Loucy (cell line): ENCODE results near the gene AKAP13.

Experiments
- H2AFZ ChIP-seq: fragments of 200-600 bp; sonication (generic); 2 replicates; pipeline ENCODE4 v1.6.0; 2016; ENCODE audit warnings: antibody characterized with exemption, mild to moderate bottlenecking, low read length, moderate library complexity
- H3F3A ChIP-seq: fragments of 200-600 bp; 2 replicates; pipeline ENCODE4 v1.6.0; 2016; ENCODE audit warnings: antibody characterized with exemption, low read depth, mild to moderate bottlenecking
- H3K27me3 ChIP-seq: fragments of 200-600 bp; sonication (generic); 2 replicates; pipeline ENCODE4 v1.6.1; 2014; ENCODE audit warnings: low read length, mild to moderate bottlenecking; ENCODE audit not compliant: insufficient read depth, poor library complexity, severe bottlenecking
- H3K36me3 ChIP-seq: fragments of 200-600 bp; sonication (generic); 2 replicates; pipeline ENCODE4 v1.6.1; 2016; ENCODE audit warnings: low read length; ENCODE audit not compliant: insufficient read depth
- H3K4me1 ChIP-seq: fragments of 200-600 bp; sonication (generic); 2 replicates; pipeline ENCODE4 v1.5.1; 2014; ENCODE audit warnings: low read length, mild to moderate bottlenecking; ENCODE audit not compliant: insufficient read depth, poor library complexity, severe bottlenecking
- H3K4me2 ChIP-seq: fragments of 200-600 bp; sonication (generic); 2 replicates; pipeline ENCODE4 v1.6.0; 2014; ENCODE audit warnings: antibody characterized with exemption, low read length, low read depth, mild to moderate bottlenecking; ENCODE audit not compliant: poor library complexity, severe bottlenecking
- H3K4me3 ChIP-seq: fragments of 200-600 bp; sonication (generic); 2 replicates; pipeline ENCODE4 v1.5.1; 2014; ENCODE audit warnings: low read length, mild to moderate bottlenecking, mixed read lengths; ENCODE audit not compliant: poor library complexity, severe bottlenecking
- H3K79me2 ChIP-seq: fragments of 200-600 bp; sonication (generic); 2 replicates; pipeline ENCODE4 v1.6.1; 2014; ENCODE audit warnings: low read length; ENCODE audit not compliant: insufficient read depth
- H3K9ac ChIP-seq: fragments of 200-600 bp; sonication (generic); 2 replicates; pipeline ENCODE4 v1.6.0; 2014; ENCODE audit warnings: mild to moderate bottlenecking, low read depth, low read length, moderate library complexity; ENCODE audit not compliant: poor library complexity, severe bottlenecking
- H3K9me2 ChIP-seq: fragments of 200-600 bp; sonication (generic); replicated peaks from 2 replicates; pipeline ENCODE4 v1.6.1; 2016; ENCODE audit warnings: low read depth, low read length, mixed read lengths
- H3K9me3 ChIP-seq: fragments of 200-600 bp; sonication (generic); 2 replicates; pipeline ENCODE4 v1.6.1; 2014; ENCODE audit warnings: mild to moderate bottlenecking, antibody characterized with exemption, low read length, low read depth; ENCODE audit not compliant: insufficient read depth
- H4K20me1 ChIP-seq: fragments of 200-600 bp; sonication (generic); 2 replicates; pipeline ENCODE4 v1.6.0; 2014; ENCODE audit warnings: antibody characterized with exemption, low read length, mild to moderate bottlenecking; ENCODE audit not compliant: insufficient read depth, poor library complexity, severe bottlenecking
- EZH2phosphoT487 ChIP-seq: fragments of 200-600 bp; IDR thresholded peaks from 2 replicates; pipeline ENCODE4 v1.6.1; 2018; ENCODE audit warnings: antibody characterized with exemption, mild to moderate bottlenecking, moderate library complexity, borderline replicate concordance
- TF ChIP-seq, protein P1 (sequence below): fragments of 200-600 bp; sonication (generic); conservative IDR thresholded peaks from 2 replicates; pipeline ENCODE4 v1.5.1; 2014; ENCODE audit warnings: mild to moderate bottlenecking, antibody characterized with exemption, low read length

Gene AKAP13

DNA sequence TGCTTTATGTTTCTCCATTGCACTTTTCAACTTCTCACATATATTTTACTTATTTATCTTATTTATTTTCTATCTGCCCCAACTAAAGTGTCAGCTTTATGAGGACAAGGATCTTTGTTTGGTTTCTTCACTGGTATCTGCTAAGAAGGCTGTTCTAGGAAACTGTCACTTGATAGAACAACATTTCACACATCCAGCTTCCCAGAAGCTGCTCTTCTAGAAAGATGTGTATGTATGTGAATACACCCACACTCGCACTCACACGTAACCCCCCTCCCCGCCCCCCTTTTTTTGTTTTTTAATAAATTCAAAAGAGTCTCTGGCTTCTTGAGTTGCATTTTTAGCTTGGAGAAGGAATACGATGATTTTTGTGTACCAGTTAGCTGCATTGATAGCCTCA is 143.1 kb downstream of the AKAP13 start:
- no peaks in the 10 kb centered on the region for H4K20me1 ChIP-seq
- H3K9ac ChIP-seq = no peak overlapping the region
- no peaks in the 10 kb centered on the region for H3K9me3 ChIP-seq
- H3K79me2 ChIP-seq = no peaks in the 10 kb centered on the region
- H3K4me3 ChIP-seq = no peak overlapping the region
- no peaks in the 10 kb centered on the region for H3K9me2 ChIP-seq
- no peaks in the 10 kb centered on the region for H3K4me1 ChIP-seq
- H3K36me3 ChIP-seq = no peaks in the 10 kb centered on the region
- TF ChIP-seq, protein P1, sequence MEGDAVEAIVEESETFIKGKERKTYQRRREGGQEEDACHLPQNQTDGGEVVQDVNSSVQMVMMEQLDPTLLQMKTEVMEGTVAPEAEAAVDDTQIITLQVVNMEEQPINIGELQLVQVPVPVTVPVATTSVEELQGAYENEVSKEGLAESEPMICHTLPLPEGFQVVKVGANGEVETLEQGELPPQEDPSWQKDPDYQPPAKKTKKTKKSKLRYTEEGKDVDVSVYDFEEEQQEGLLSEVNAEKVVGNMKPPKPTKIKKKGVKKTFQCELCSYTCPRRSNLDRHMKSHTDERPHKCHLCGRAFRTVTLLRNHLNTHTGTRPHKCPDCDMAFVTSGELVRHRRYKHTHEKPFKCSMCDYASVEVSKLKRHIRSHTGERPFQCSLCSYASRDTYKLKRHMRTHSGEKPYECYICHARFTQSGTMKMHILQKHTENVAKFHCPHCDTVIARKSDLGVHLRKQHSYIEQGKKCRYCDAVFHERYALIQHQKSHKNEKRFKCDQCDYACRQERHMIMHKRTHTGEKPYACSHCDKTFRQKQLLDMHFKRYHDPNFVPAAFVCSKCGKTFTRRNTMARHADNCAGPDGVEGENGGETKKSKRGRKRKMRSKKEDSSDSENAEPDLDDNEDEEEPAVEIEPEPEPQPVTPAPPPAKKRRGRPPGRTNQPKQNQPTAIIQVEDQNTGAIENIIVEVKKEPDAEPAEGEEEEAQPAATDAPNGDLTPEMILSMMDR = no peak
- TF ChIP-seq EZH2phosphoT487 = no peak
- H3F3A ChIP-seq = no peaks in the 10 kb centered on the region
- no peak overlapping the region for H3K4me2 ChIP-seq
- H2AFZ ChIP-seq = no peak overlapping the region
- H3K27me3 ChIP-seq = no peaks in the 10 kb centered on the region

DNA sequence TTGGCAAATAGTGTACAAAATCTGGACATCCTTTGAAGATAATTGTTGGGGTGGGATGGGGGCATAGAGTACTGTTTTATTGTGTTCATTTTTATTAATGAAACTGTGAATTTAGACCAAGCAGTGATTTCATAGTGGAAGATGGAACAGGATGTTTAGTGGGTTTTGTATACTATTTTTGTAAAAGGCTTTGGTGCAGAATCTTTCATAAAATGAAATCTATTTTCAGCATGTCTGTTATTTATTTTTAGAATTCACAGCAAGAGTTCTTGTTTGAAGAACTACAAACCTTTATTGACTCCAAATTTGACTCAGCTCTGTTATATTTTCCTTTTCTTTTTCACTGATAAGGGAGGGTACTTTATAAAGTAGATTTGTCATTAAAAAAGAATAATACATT is 145.4 kb downstream of the AKAP13 start:
- Histone ChIP-seq H3K9me2 (no peaks in the 10 kb centered on the region), H3K9ac (no peak overlapping the region), H3K4me3 (no peak overlapping the region), H3F3A (no peaks in the 10 kb centered on the region), H4K20me1 (no peaks in the 10 kb centered on the region), H3K79me2 (no peaks in the 10 kb centered on the region), H2AFZ (no peak overlapping the region), H3K27me3 (no peaks in the 10 kb centered on the region), H3K36me3 (no peaks in the 10 kb centered on the region), H3K9me3 (no peaks in the 10 kb centered on the region), H3K4me1 (no peaks in the 10 kb centered on the region), H3K4me2 (no peak overlapping the region)
- no peak for TF ChIP-seq EZH2phosphoT487
- TF ChIP-seq, protein P1 = no peak

DNA sequence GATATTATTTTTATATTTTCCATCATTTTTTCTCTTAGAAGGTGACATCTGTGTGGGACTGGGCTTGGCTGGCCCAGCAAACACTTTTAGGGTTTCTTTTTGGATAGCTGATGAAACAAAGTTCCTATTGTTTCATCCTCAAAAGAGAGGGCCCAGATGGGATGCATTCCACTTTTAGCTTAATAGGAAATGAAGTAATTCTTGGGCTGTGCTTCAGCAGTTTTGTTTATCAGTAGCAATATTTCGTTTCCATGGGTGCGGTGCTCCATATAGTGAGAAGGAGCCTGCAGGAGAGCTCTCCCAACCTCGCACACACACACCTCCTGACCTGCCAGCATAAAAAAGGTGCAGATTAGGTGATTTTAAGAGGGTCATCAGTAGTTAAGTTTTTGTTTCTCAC is 147.5 kb downstream of the AKAP13 start:
- no peak overlapping the region for H3K4me2 ChIP-seq

More for the DNA sequence above, 147.5 kb downstream of the AKAP13 start:
- H2AFZ ChIP-seq = no peak overlapping the region
- H3K27me3 ChIP-seq = no peaks in the 10 kb centered on the region
- no peaks in the 10 kb centered on the region for H3K36me3 ChIP-seq
- no peaks in the 10 kb centered on the region for H3F3A ChIP-seq
- TF ChIP-seq, protein P1 = no peak
- TF ChIP-seq EZH2phosphoT487 = no peak
- no peaks in the 10 kb centered on the region for H3K79me2 ChIP-seq
- H4K20me1 ChIP-seq = no peaks in the 10 kb centered on the region
- H3K9ac ChIP-seq = no peak overlapping the region
- H3K4me1 ChIP-seq = peaks cover 4% of the 10 kb centered on the region
- no peaks in the 10 kb centered on the region for H3K9me2 ChIP-seq
- no peak overlapping the region for H3K4me3 ChIP-seq
- no peaks in the 10 kb centered on the region for H3K9me3 ChIP-seq
